ENCODE measurements around the gene IFNLR1. TPM values are rescaled to one million over a fixed set of nuclear protein-coding genes. Genes with fewer than 3 reads are reported as not detected.

Gene IFNLR1
- total RNA-seq, 2 donors from 2014 or later, result 0.14 TPM; not detected in 1

GRCh38 chr1:24179251-24179840 lies 7.7 kb downstream of the IFNLR1 start:
- Histone ChIP-seq H3K27ac (no peak overlapping the region), H3K4me3 (no peak overlapping the region), H3K4me1 (ENCODE audit: control insufficient read depth in 1 of 2, low read depth in 2 of 2) (no peaks in the 10 kb centered on the region), H3K36me3 (no peaks in the 10 kb centered on the region), H3K27me3 (replicated peaks; ENCODE audit: insufficient read depth) (no peaks in the 10 kb centered on the region), H3K9me3 (no peaks in the 10 kb centered on the region)
- ATAC-seq (ENCODE audit: insufficient number of reproducible peaks, low FRiP score, low read depth), result no peak
- TF ChIP-seq CTCF (IDR thresholded peaks at IDR 0.05), result no peak
- no peak for DNase-seq (ENCODE audit: low spot score)

GRCh38 chr1:24178407-24178806 lies 8.7 kb downstream of the IFNLR1 start:
- no peak for TF ChIP-seq CTCF (IDR thresholded peaks at IDR 0.05)
- Histone ChIP-seq H3K27me3 (replicated peaks; ENCODE audit: insufficient read depth) (no peaks in the 10 kb centered on the region), H3K9me3 (no peaks in the 10 kb centered on the region), H3K4me1 (ENCODE audit: control insufficient read depth in 1 of 2, low read depth in 2 of 2) (no peaks in the 10 kb centered on the region), H3K27ac (no peak overlapping the region), H3K36me3 (no peaks in the 10 kb centered on the region), H3K4me3 (no peak overlapping the region)
- no peak for DNase-seq (ENCODE audit: low spot score)
- no peak for ATAC-seq (ENCODE audit: insufficient number of reproducible peaks, low FRiP score, low read depth)

GRCh38 chr1:24177161-24177560 lies 9.9 kb downstream of the IFNLR1 start:
- H3K27ac ChIP-seq, result no peak overlapping the region
- H3K4me3 ChIP-seq, result no peak overlapping the region
- ATAC-seq (ENCODE audit: insufficient number of reproducible peaks, low FRiP score, low read depth) (no peak), DNase-seq (ENCODE audit: low spot score) (no peak)
- no peaks in the 10 kb centered on the region for H3K9me3 ChIP-seq
- no peak for TF ChIP-seq CTCF (IDR thresholded peaks at IDR 0.05)
- no peaks in the 10 kb centered on the region for H3K36me3 ChIP-seq
- H3K27me3 ChIP-seq (replicated peaks; ENCODE audit: insufficient read depth), result no peaks in the 10 kb centered on the region
- H3K4me1 ChIP-seq (ENCODE audit: control insufficient read depth in 1 of 2, low read depth in 2 of 2), result no peaks in the 10 kb centered on the region

- DNase-seq (ENCODE audit: low spot score), result no peak
- Histone ChIP-seq H3K4me3 (no peak overlapping the region), H3K4me1 (ENCODE audit: control insufficient read depth in 1 of 2, low read depth in 2 of 2) (no peaks in the 10 kb centered on the region), H3K36me3 (no peaks in the 10 kb centered on the region), H3K27ac (no peak overlapping the region), H3K9me3 (no peaks in the 10 kb centered on the region), H3K27me3 (replicated peaks; ENCODE audit: insufficient read depth) (no peaks in the 10 kb centered on the region)
- no peak for ATAC-seq (ENCODE audit: insufficient number of reproducible peaks, low FRiP score, low read depth)
- TF ChIP-seq CTCF (IDR thresholded peaks at IDR 0.05), result no peak
Observed at GRCh38 chr1:24175033-24175755, 11.9 kb downstream of the IFNLR1 start.

GRCh38 chr1:24173638-24174575 lies 13.2 kb downstream of the IFNLR1 start:
- H3K36me3 ChIP-seq, result no peaks in the 10 kb centered on the region
- TF ChIP-seq CTCF (IDR thresholded peaks at IDR 0.05), result no peak
- H3K27ac ChIP-seq, result no peak overlapping the region
- H3K4me1 ChIP-seq (ENCODE audit: control insufficient read depth in 1 of 2, low read depth in 2 of 2), result no peaks in the 10 kb centered on the region
- no peak overlapping the region for H3K4me3 ChIP-seq
- ATAC-seq (ENCODE audit: insufficient number of reproducible peaks, low FRiP score, low read depth) (no peak), DNase-seq (ENCODE audit: low spot score) (no peak)
- no peaks in the 10 kb centered on the region for H3K27me3 ChIP-seq (replicated peaks; ENCODE audit: insufficient read depth)
- no peaks in the 10 kb centered on the region for H3K9me3 ChIP-seq
